HepG2 (cell line): Measurements from ENCODE around the gene CCBE1.

Experiments
- CTCF ChIP-seq: sonication (generic); formaldehyde crosslinking; IDR thresholded peaks from 2 replicates; pipeline ENCODE4 v1.5.0; 2020; ENCODE audit warnings: mild to moderate bottlenecking, missing genetic modification reagents, moderate library complexity
- MYC ChIP-seq: sonication (generic); formaldehyde crosslinking; IDR thresholded peaks from 2 replicates; pipeline ENCODE4 v1.9.0; 2021; ENCODE audit warnings: missing genetic modification reagents, borderline replicate concordance
- SNAPC4 ChIP-seq: sonication (generic); formaldehyde crosslinking; IDR thresholded peaks from 2 replicates; pipeline ENCODE4 v1.4.0; 2020; ENCODE audit warnings: mild to moderate bottlenecking, missing genetic modification reagents
- SP1 ChIP-seq, 2 experiments: fragments of 450-650 bp in 1 of 2; sonication (generic) in 1 of 2; formaldehyde crosslinking in 1 of 2; IDR thresholded peaks; 2 replicates each; pipeline versions ENCODE4 v1.4.0 to v1.6.1; 2016 to 2020; ENCODE audit warnings: missing genetic modification reagents in 1 of 2
- TSC22D2 ChIP-seq: sonication (generic); formaldehyde crosslinking; IDR thresholded peaks from 2 replicates; pipeline ENCODE4 v1.5.1; 2020; ENCODE audit warnings: missing genetic modification reagents, mild to moderate bottlenecking, borderline replicate concordance
- WIZ ChIP-seq: sonication (generic); formaldehyde crosslinking; IDR thresholded peaks from 2 replicates; pipeline ENCODE4 v1.5.1; 2020; ENCODE audit warnings: mild to moderate bottlenecking, missing genetic modification reagents

GRCh38 chr18:59565957-59566356, 131.3 kb downstream of the CCBE1 start:
- TF ChIP-seq MYC (CRISPR knock-in tag): no peak
- TF ChIP-seq SNAPC4 (CRISPR knock-in tag): no peak
- no peak for TF ChIP-seq WIZ (CRISPR knock-in tag)
- TF ChIP-seq CTCF (CRISPR knock-in tag): no peak
- TF ChIP-seq TSC22D2 (CRISPR knock-in tag): no peak
- TF ChIP-seq SP1 (IDR thresholded peaks at IDR 0.05): no peak
- no peak for TF ChIP-seq SP1 (CRISPR knock-in tag; IDR thresholded peaks at IDR 0.05)
